ENCODE data around the gene MMRN2. TPM values are rescaled to one million over a fixed set of nuclear protein-coding genes. Genes with fewer than 3 reads are reported as not detected.

MMRN2 gene
- total and polyA plus RNA-seq, 7 donors = 0.92 to 23.3 (median 8.6) TPM

GRCh38 chr10:86972613-86973380 lies 15.4 kb upstream of the MMRN2 start:
- Histone ChIP-seq H3K9me3 (no peaks in the 10 kb centered on the region), H3K27ac (peak overlapping the region; percentile 94 to 98 (median 96)), H3K36me3 (no peaks in the 10 kb centered on the region), H3K4me3 (no peak overlapping the region), H3K27me3 (no peaks in the 10 kb centered on the region), H3K4me1 (peaks cover 0 to 39% (median 33%) of the 10 kb centered on the region in 4 donors)
- WGBS, 2 donors = 85 to 92% methylated on average over 11 of the region's 11 CpGs
- TF ChIP-seq POLR2A (IDR thresholded peaks at IDR 0.05) (no peak), CTCF (IDR thresholded peaks at IDR 0.05) (no peak), POLR2AphosphoS5 (IDR thresholded peaks at IDR 0.05) (no peak), EP300 (IDR thresholded peaks at IDR 0.05) (no peak)
- intact Hi-C loops (cut with DNase I) = loop anchor here (10.0 kb wide), 1 partner anchor 568 kb away; no protein-coding TSS in a partner anchor
- no peak for DNase-seq

- 3 to 6% methylated on average over 66 of the region's 66 CpGs for WGBS, 2 donors
- intact Hi-C loops (cut with DNase I) = loop anchor here (1.0 to 10.0 kb wide), 2 partner anchors 123 to 567 kb away; partner anchors contain the start of gene GLUD1
- TF ChIP-seq POLR2AphosphoS5 (IDR thresholded peaks at IDR 0.05) (no peak), POLR2A (IDR thresholded peaks at IDR 0.05) (no peak), EP300 (IDR thresholded peaks at IDR 0.05) (peak in 2 of 4 donors; percentile 81 to 91), CTCF (IDR thresholded peaks at IDR 0.05) (peak in 1 of 4 experiments; percentile 29)
- no peaks in the 10 kb centered on the region for H3K36me3 ChIP-seq
- peaks cover 0 to 51% (median 45%) of the 10 kb centered on the region in 4 donors for H3K4me1 ChIP-seq
- no peaks in the 10 kb centered on the region for H3K27me3 ChIP-seq
- DNase-seq = peak; percentile 96
- H3K27ac ChIP-seq = peak overlapping the region; percentile 94 to 98 (median 96)
- H3K9me3 ChIP-seq = no peaks in the 10 kb centered on the region
- peak overlapping the region; percentile 62 to 75 (median 70) for H3K4me3 ChIP-seq
These were observed 14.0 kb upstream of the MMRN2 start for GRCh38 chr10:86971232-86971991.

GRCh38 chr10:86970982-86971231 lies 13.5 kb upstream of the MMRN2 start:
- intact Hi-C loops (cut with DNase I) = loop anchor here (1.0 to 10.0 kb wide), 2 partner anchors 123 to 566 kb away; partner anchors contain the start of gene GLUD1

More at GRCh38 chr10:86970982-86971231, 13.5 kb upstream of the MMRN2 start:
- Histone ChIP-seq H3K4me3 (peak overlapping the region; percentile 62 to 75 (median 70)), H3K4me1 (peaks cover 0 to 56% (median 50%) of the 10 kb centered on the region in 4 donors), H3K27ac (peak overlapping the region; percentile 94 to 98 (median 96)), H3K27me3 (no peaks in the 10 kb centered on the region), H3K9me3 (no peaks in the 10 kb centered on the region), H3K36me3 (no peaks in the 10 kb centered on the region)
- TF ChIP-seq EP300 (IDR thresholded peaks at IDR 0.05) (no peak), POLR2A (IDR thresholded peaks at IDR 0.05) (peak; percentile 96), POLR2AphosphoS5 (IDR thresholded peaks at IDR 0.05) (peak; percentile 95 to 99 (median 96)), CTCF (IDR thresholded peaks at IDR 0.05) (no peak)
- 1% methylated on average over 20 of the region's 20 CpGs for WGBS, 2 donors
- no peak for DNase-seq

Data from sigmoid colon (tissue), 7 donors.